ENCODE results near the gene ATG10. TPM values are rescaled to one million over a fixed set of nuclear protein-coding genes. Genes with fewer than 3 reads are reported as not detected.

Gene ATG10
- total RNA-seq, 1 donor from 2014 or later = 6.2 TPM

GRCh38 chr5:82158755-82159413, 187.1 kb downstream of the ATG10 start:
- H3K9me3 Mint-ChIP-seq (ENCODE audit: unreplicated experiment) = no peaks in the 10 kb centered on the region
- H3K36me3 Mint-ChIP-seq (ENCODE audit: low read depth, unreplicated experiment) = no peaks in the 10 kb centered on the region
- no peak for TF ChIP-seq CTCF (IDR thresholded peaks at IDR 0.05; ENCODE audit: unreplicated experiment)
- DNase-seq (ENCODE audit: low spot score) = no peak
- no peak overlapping the region for H3K4me3 Mint-ChIP-seq (ENCODE audit: unreplicated experiment)
- no peak overlapping the region for H3K27ac Mint-ChIP-seq (ENCODE audit: unreplicated experiment)
- H3K27me3 Mint-ChIP-seq (ENCODE audit: unreplicated experiment) = no peaks in the 10 kb centered on the region
- peaks cover 13% of the 10 kb centered on the region for H3K4me1 Mint-ChIP-seq (ENCODE audit: unreplicated experiment)

GRCh38 chr5:82160948-82161347, 189.1 kb downstream of the ATG10 start:
- no peaks in the 10 kb centered on the region for H3K36me3 Mint-ChIP-seq (ENCODE audit: low read depth, unreplicated experiment)
- no peaks in the 10 kb centered on the region for H3K9me3 Mint-ChIP-seq (ENCODE audit: unreplicated experiment)
- H3K4me3 Mint-ChIP-seq (ENCODE audit: unreplicated experiment) = no peak overlapping the region
- no peak for DNase-seq (ENCODE audit: low spot score)
- H3K27ac Mint-ChIP-seq (ENCODE audit: unreplicated experiment) = no peak overlapping the region
- H3K27me3 Mint-ChIP-seq (ENCODE audit: unreplicated experiment) = no peaks in the 10 kb centered on the region
- peaks cover 20% of the 10 kb centered on the region for H3K4me1 Mint-ChIP-seq (ENCODE audit: unreplicated experiment)
- no peak for TF ChIP-seq CTCF (IDR thresholded peaks at IDR 0.05; ENCODE audit: unreplicated experiment)

- DNase-seq (ENCODE audit: low spot score) = no peak
- H3K27ac Mint-ChIP-seq (ENCODE audit: unreplicated experiment) = no peak overlapping the region
- H3K36me3 Mint-ChIP-seq (ENCODE audit: low read depth, unreplicated experiment) = no peaks in the 10 kb centered on the region
- no peaks in the 10 kb centered on the region for H3K9me3 Mint-ChIP-seq (ENCODE audit: unreplicated experiment)
- TF ChIP-seq CTCF (IDR thresholded peaks at IDR 0.05; ENCODE audit: unreplicated experiment) = no peak
- H3K4me3 Mint-ChIP-seq (ENCODE audit: unreplicated experiment) = no peak overlapping the region
- H3K27me3 Mint-ChIP-seq (ENCODE audit: unreplicated experiment) = no peaks in the 10 kb centered on the region
- peaks cover 16% of the 10 kb centered on the region for H3K4me1 Mint-ChIP-seq (ENCODE audit: unreplicated experiment)
These were observed 190.8 kb downstream of the ATG10 start for GRCh38 chr5:82162573-82162972.

- no peaks in the 10 kb centered on the region for H3K9me3 Mint-ChIP-seq (ENCODE audit: unreplicated experiment)
- H3K27me3 Mint-ChIP-seq (ENCODE audit: unreplicated experiment) = no peaks in the 10 kb centered on the region
- no peak for DNase-seq (ENCODE audit: low spot score)
- H3K36me3 Mint-ChIP-seq (ENCODE audit: low read depth, unreplicated experiment) = no peaks in the 10 kb centered on the region
- H3K27ac Mint-ChIP-seq (ENCODE audit: unreplicated experiment) = no peak overlapping the region
- H3K4me1 Mint-ChIP-seq (ENCODE audit: unreplicated experiment) = peaks cover 17% of the 10 kb centered on the region
- H3K4me3 Mint-ChIP-seq (ENCODE audit: unreplicated experiment) = no peak overlapping the region
- no peak for TF ChIP-seq CTCF (IDR thresholded peaks at IDR 0.05; ENCODE audit: unreplicated experiment)
These were observed 191.8 kb downstream of the ATG10 start for GRCh38 chr5:82163452-82164175.

Measured in endothelial cell (in vitro differentiated cells).